Skeletal muscle tissue (tissue), 4 donors: ENCODE measurements around the gene PI16. TPM values are rescaled to one million over a fixed set of nuclear protein-coding genes. Genes with fewer than 3 reads are reported as not detected.

ENCODE experiments used
- H3K27ac ChIP-seq: one replicate; pipeline ENCODE4 v1.7.0; 2013; ENCODE audit warnings: mild to moderate bottlenecking, low read depth, low read length, inconsistent platforms
- H3K27me3 ChIP-seq, 3 donors: one replicate each; pipeline ENCODE4 v1.7.0; 2013; ENCODE audit warnings: low read length in 3 of 3; ENCODE audit not compliant: control insufficient read depth in 3 of 3, insufficient read depth in 3 of 3
- H3K36me3 ChIP-seq, 3 donors: one replicate each; pipeline ENCODE4 v1.7.0; 2013; ENCODE audit warnings: low read length in 3 of 3; ENCODE audit not compliant: control insufficient read depth in 3 of 3, insufficient read depth in 3 of 3
- H3K4me1 ChIP-seq, 3 donors: one replicate each; pipeline ENCODE4 v1.7.0; 2013; ENCODE audit warnings: low read length in 3 of 3, mild to moderate bottlenecking in 3 of 3; ENCODE audit not compliant: control insufficient read depth in 3 of 3, insufficient read depth in 3 of 3
- H3K4me3 ChIP-seq, 3 donors: one replicate each; pipeline ENCODE4 v1.7.0; 2013; ENCODE audit warnings: low read length in 3 of 3
- H3K9ac ChIP-seq, 3 donors: one replicate each; pipeline ENCODE4 v1.7.0; 2013; ENCODE audit warnings: low read length in 3 of 3, mild to moderate bottlenecking in 3 of 3, moderate library complexity in 2 of 3, low read depth in 1 of 3
- H3K9me3 ChIP-seq, 3 donors: one replicate each; pipeline ENCODE4 v1.7.0; 2013; ENCODE audit warnings: low read length in 3 of 3; ENCODE audit not compliant: control insufficient read depth in 3 of 3
- total RNA-seq: library from RNA; depleted of rRNA; stranded (reverse); fragments of >200 nt; gene quantifications from one replicate; pipeline ENCODE4 v1.2.3, GENCODE V29; 2014
- donor health status: Osteomylitis.

The PI16 gene
- total RNA-seq, 1 donor from 2014 or later = 19.8 TPM

- no peaks in the 10 kb centered on the region for H3K27me3 ChIP-seq
- no peaks in the 10 kb centered on the region for H3K9me3 ChIP-seq
- no peak overlapping the region for H3K4me3 ChIP-seq
- H3K9ac ChIP-seq = no peak overlapping the region
- peaks cover 32 to 42% (median 34%) of the 10 kb centered on the region in 3 donors for H3K4me1 ChIP-seq
- H3K27ac ChIP-seq = no peak overlapping the region
- peaks cover 47 to 54% (median 51%) of the 10 kb centered on the region in 3 donors for H3K36me3 ChIP-seq
These were observed 24.1 kb downstream of the PI16 start for GRCh38 chr6:36978421-36979346.

- Histone ChIP-seq H3K27ac (peak overlapping the region; percentile 22), H3K4me3 (no peak overlapping the region), H3K9me3 (no peaks in the 10 kb centered on the region), H3K27me3 (no peaks in the 10 kb centered on the region), H3K4me1 (peaks cover 39 to 47% (median 41%) of the 10 kb centered on the region in 3 donors), H3K36me3 (peaks cover 40 to 49% (median 45%) of the 10 kb centered on the region in 3 donors), H3K9ac (peak overlapping the region in 2 of 3 donors; percentile 2 to 40)
These were observed 24.8 kb downstream of the PI16 start for GRCh38 chr6:36979347-36979742.

- H3K4me1 ChIP-seq = peaks cover 47 to 55% (median 49%) of the 10 kb centered on the region in 3 donors
- no peaks in the 10 kb centered on the region for H3K9me3 ChIP-seq
- H3K27me3 ChIP-seq = no peaks in the 10 kb centered on the region
- no peak overlapping the region for H3K4me3 ChIP-seq
- H3K27ac ChIP-seq = peak overlapping the region; percentile 22
- H3K36me3 ChIP-seq = peaks cover 32 to 41% (median 37%) of the 10 kb centered on the region in 3 donors
- H3K9ac ChIP-seq = peak overlapping the region in 2 of 3 donors; percentile 2 to 57
These were observed 25.6 kb downstream of the PI16 start for GRCh38 chr6:36980129-36980528.

- Histone ChIP-seq H3K4me1 (peaks cover 45 to 63% (median 49%) of the 10 kb centered on the region in 3 donors), H3K9me3 (no peaks in the 10 kb centered on the region), H3K27ac (no peak overlapping the region), H3K4me3 (peak overlapping the region in 1 of 3 donors; percentile 35), H3K9ac (peak overlapping the region; percentile 2 to 57 (median 50)), H3K27me3 (no peaks in the 10 kb centered on the region), H3K36me3 (peaks cover 24 to 34% (median 29%) of the 10 kb centered on the region in 3 donors)
These were observed 26.5 kb downstream of the PI16 start for GRCh38 chr6:36980876-36981619.

- H3K27ac ChIP-seq = no peak overlapping the region
- H3K9ac ChIP-seq = peak overlapping the region in 1 of 3 donors; percentile 26
- H3K27me3 ChIP-seq = no peaks in the 10 kb centered on the region
- no peaks in the 10 kb centered on the region for H3K9me3 ChIP-seq
- peaks cover 51 to 71% (median 59%) of the 10 kb centered on the region in 3 donors for H3K4me1 ChIP-seq
- H3K36me3 ChIP-seq = peaks cover 0 to 11% (median 5%) of the 10 kb centered on the region in 3 donors
- H3K4me3 ChIP-seq = no peak overlapping the region
These were observed 29.0 kb downstream of the PI16 start for GRCh38 chr6:36983538-36983937.

GRCh38 chr6:36984581-36985416 lies 30.3 kb downstream of the PI16 start:
- H3K9ac ChIP-seq = peak overlapping the region; percentile 79 to 98 (median 95)

GRCh38 chr6:36985417-36985807 lies 30.9 kb downstream of the PI16 start:
- Histone ChIP-seq H3K36me3 (peaks cover 0 to 10% (median 4%) of the 10 kb centered on the region in 3 donors), H3K27ac (peak overlapping the region; percentile 97), H3K9me3 (no peaks in the 10 kb centered on the region), H3K4me1 (peaks cover 37 to 55% (median 44%) of the 10 kb centered on the region in 3 donors), H3K4me3 (peak overlapping the region; percentile 85 to 95 (median 92)), H3K27me3 (no peaks in the 10 kb centered on the region), H3K9ac (peak overlapping the region; percentile 79 to 98 (median 95))

More at GRCh38 chr6:36984581-36985416, 30.3 kb downstream of the PI16 start:
- Histone ChIP-seq H3K27me3 (no peaks in the 10 kb centered on the region), H3K9me3 (no peaks in the 10 kb centered on the region), H3K36me3 (peaks cover 0 to 10% (median 4%) of the 10 kb centered on the region in 3 donors), H3K4me3 (peak overlapping the region; percentile 85 to 95 (median 92)), H3K4me1 (peaks cover 43 to 61% (median 51%) of the 10 kb centered on the region in 3 donors), H3K27ac (peak overlapping the region; percentile 97)

- H3K27ac ChIP-seq = peak within 1 kb of the TSS; percentile 97
- no peaks in the 10 kb centered on the region for H3K9me3 ChIP-seq
- peaks cover 31 to 48% (median 38%) of the 10 kb centered on the region in 3 donors for H3K4me1 ChIP-seq
- H3K4me3 ChIP-seq = peak within 1 kb of the TSS; percentile 85 to 95 (median 92)
- peaks cover 0 to 4% (median 4%) of the 10 kb centered on the region in 3 donors for H3K36me3 ChIP-seq
- peak within 1 kb of the TSS; percentile 95 to 98 (median 98) for H3K9ac ChIP-seq
- no peaks in the 10 kb centered on the region for H3K27me3 ChIP-seq
These were observed 31.5 kb downstream of the PI16 start, which contains the start of gene MTCH1 for GRCh38 chr6:36985808-36986703. TSS of gene MTCH1 (minus strand) at chr6:36986196. CDS start at chr6:36986173, 23 bp downstream.
